HG03354 (cell line): ENCODE results near the gene JAK2.
"Not testable (repeated sequence)": the region's sequence is repeated elsewhere in the genome, so short reads cannot be mapped to it uniquely, and the experiment has no call there.

Experiments used
- ATAC-seq: cut with Tn5 transposase; IDR thresholded peaks from one replicate; pipeline ENCODE4 v1.9.1; 2021; ENCODE audit warnings: mild to moderate bottlenecking; ENCODE audit not compliant: unreplicated experiment, poor library complexity, severe bottlenecking

Gene JAK2

GRCh38 chr9:4984621-4985385 is at the start of gene JAK2:
Gene JAK2 (plus strand): TSS chr9:4985272. CDS start chr9:5021988, 36,716 bp downstream.
- ATAC-seq, result peak; percentile 71

- no peak for ATAC-seq
Observed at GRCh38 chr9:4936277-4936676, 48.8 kb upstream of the JAK2 start.

GRCh38 chr9:4936823-4937222 is 48.2 kb upstream of the JAK2 start:
- peak; percentile 45 for ATAC-seq

- no peak for ATAC-seq
Observed at GRCh38 chr9:4937446-4937845, 47.6 kb upstream of the JAK2 start.

- ATAC-seq, result no peak
Observed at GRCh38 chr9:4938496-4938895, 46.6 kb upstream of the JAK2 start.

GRCh38 chr9:4939118-4939561 is 45.9 kb upstream of the JAK2 start:
- peak; percentile 88 for ATAC-seq

GRCh38 chr9:4942042-4942691 is 42.9 kb upstream of the JAK2 start:
- not testable (repeated sequence) for ATAC-seq

- ATAC-seq, result no peak
Observed at GRCh38 chr9:4943346-4943745, 41.7 kb upstream of the JAK2 start.

- not testable (repeated sequence) for ATAC-seq
Observed at GRCh38 chr9:4944431-4945211, 40.5 kb upstream of the JAK2 start.

GRCh38 chr9:4946937-4947336 is 38.1 kb upstream of the JAK2 start:
- ATAC-seq, result no peak

GRCh38 chr9:4955836-4956235 is 29.2 kb upstream of the JAK2 start:
- no peak for ATAC-seq

GRCh38 chr9:4959031-4959430 is 26.0 kb upstream of the JAK2 start:
- ATAC-seq, result no peak

- no peak for ATAC-seq
Observed at GRCh38 chr9:4962085-4962484, 23.0 kb upstream of the JAK2 start.

GRCh38 chr9:4964540-4964939 is 20.5 kb upstream of the JAK2 start:
- ATAC-seq, result no peak

- ATAC-seq, result no peak
Observed at GRCh38 chr9:4965174-4965821, 19.8 kb upstream of the JAK2 start.

- no peak for ATAC-seq
Observed at GRCh38 chr9:4967523-4967922, 17.5 kb upstream of the JAK2 start.

GRCh38 chr9:4969130-4969529 is 15.9 kb upstream of the JAK2 start:
- ATAC-seq, result no peak

- ATAC-seq, result peak; percentile 81
Observed at GRCh38 chr9:4970970-4971641, 14.0 kb upstream of the JAK2 start.

GRCh38 chr9:4973246-4973645 is 11.8 kb upstream of the JAK2 start:
- no peak for ATAC-seq

GRCh38 chr9:4973902-4974301 is 11.2 kb upstream of the JAK2 start:
- no peak for ATAC-seq
